Activated CD8-positive, alpha-beta memory T cell treated with anti-CD3 and anti-CD28 coated beads, Interleukin-2, amount 50 U/mL, for 4 hours (primary cell): Measurements from ENCODE around the gene FGF10.

Source experiments
- DNase-seq: peaks from one replicate; pipeline ENCODE4 v3.0.0-alpha.2; 2020

FGF10 gene

DNA sequence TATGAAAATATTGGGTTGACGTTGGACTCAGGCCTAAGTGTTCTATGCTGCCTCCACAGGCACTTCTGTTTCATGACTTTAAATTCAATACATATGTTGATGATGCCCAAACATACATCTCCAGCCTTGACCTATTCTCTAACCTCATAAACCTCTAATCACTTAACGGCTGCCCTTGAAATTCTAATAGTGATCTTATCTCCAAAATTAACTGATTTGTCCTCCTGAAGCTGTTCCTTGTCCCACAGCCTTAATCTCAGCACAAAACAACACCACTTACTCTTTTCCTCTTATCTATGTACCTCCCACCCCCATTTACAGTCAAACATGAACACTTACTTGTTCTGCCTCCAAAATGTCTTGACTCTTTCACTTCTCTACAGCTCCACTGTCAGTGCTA lies 43.3 kb downstream of the FGF10 start:
- DNase-seq, result no peak

DNA sequence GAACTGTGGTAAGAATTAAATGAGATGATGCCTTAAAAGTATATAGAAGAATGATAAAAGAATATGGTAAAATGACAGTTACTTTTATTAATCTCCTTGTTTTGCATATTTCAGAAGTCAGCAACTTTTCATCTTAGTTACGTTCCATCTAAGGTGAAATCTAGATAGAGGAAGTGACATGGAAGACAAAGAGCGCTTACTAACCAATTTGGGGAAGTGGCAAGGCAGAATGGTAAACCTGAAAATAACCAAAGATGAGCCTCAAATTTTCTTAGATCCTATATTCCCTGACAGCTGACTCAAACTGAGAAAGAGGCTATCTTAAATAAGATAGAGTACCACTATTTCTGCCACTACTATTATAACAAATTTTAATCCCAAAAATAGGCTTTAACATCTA lies 52.5 kb downstream of the FGF10 start:
- no peak for DNase-seq

DNA sequence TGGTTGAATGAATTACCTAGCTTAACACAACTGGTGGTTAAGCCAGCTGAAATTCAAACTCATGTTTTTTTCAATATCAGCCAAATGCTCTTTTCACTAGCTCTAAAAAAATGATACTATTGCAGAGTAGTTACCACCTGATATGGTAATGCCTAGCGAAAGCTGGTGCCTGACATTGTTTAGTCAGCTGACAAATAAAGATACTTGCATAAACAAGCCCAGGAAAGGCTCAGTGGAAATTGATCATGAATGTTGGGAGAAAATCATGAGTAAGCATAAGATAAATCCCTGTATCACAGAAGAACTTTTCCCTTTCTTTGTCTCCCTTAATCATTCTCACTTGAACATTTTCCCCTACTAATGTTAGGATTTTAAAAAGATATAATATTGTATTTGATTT lies 54.6 kb downstream of the FGF10 start:
- DNase-seq, result no peak

DNA sequence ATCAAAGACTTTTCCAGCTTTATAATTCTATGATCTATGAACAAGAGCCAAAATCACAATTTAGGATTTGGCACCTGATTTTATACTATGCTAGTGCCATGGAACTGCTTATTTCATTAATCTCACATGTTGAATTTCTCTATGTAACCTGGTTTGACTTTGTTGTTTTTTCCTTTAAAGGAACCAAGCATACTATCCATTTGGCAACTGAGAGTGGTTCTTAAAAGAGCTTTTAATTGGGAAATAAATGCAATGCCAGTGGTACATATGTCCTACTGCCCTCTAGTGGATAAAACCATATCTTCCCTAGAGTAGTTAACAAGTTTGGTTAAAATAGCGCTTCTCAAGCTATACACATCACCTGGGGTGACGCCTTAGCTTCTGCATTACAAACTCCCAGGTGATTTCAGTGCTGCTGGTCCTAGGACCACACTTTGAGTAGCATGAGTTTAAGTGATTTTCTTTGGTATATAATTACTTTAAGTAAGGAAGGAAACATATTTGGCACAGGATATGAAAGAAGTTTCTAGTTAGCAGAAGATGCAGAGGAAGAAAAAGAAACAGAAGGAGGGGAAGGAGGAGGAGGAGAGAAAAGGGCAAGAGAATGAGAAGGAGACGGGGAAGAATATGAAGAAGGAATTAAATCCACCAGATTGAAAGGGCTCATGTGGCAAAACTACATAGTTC lies 56.8 kb downstream of the FGF10 start:
- no peak for DNase-seq

DNA sequence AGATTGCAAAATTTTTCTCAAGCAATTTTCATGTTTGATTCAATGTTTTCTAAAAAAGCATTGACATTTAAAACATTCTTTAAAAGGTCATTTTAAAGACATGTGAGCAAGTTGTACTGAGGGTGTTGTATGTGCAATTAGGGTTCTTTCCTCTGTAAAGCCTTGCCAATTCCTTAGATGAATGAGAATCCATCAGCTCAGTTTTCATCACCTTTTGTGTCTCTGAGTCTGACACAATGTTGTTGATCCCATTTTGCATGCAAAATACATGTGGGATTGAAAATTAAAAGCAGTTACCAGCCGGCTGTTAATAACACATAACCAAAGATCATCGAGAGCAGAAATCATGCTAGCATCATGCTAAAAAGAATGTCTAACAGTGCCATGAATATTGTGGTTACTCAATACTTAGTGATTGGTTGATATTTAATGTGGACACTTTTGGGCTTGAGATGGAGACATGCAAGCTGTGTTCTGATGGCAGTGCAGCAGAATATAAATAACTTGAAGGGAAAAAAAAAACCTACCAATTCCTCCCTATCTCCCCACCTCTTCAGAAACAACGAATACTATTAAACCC lies 57.7 kb downstream of the FGF10 start:
- no peak for DNase-seq

DNA sequence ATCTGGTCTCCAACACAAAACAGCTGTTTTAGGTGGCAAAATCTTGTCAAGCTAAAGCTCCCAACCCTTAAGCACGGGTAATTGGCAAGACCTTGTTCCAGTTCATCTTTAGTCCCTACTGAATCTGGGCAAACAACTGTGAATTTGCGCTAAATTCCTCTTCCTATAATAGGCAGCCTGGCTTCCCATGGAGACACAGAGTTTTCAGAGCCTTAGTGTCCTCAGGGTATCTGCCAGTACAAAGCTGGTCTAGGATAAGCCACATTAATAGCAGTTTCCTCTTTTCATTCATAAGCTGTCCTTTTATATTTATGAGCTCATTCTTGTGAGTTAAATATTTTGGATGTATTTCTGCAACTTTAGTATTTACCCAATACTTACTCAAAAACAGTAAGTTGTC lies 59.5 kb downstream of the FGF10 start:
- DNase-seq, result no peak

DNA sequence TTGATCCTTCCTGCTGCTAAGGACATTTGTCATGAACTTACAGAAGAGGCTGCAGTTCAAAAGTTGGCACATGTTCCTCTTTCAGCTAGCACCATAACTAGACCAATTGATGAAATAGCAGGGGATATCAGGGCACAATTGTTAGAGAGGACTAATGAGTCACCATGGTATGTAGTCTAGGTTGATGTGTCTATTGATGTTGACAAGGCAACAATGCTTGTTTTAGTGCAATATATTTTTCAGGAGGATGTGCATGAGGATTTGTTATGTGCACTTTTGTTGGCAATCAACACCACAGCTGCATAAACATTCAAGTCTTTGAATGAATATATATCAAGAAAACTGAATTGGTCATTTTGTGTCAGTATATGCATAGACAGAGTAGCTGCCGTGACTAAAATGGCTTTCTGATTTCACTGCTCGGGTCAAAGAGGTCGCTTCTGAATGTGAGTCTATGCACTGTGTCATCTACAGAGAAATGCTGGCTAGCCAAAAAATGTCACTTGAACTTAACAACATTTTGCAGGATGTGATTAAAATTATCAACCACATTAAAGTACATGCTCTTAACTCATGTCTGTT lies 68.0 kb downstream of the FGF10 start:
- no peak for DNase-seq

DNA sequence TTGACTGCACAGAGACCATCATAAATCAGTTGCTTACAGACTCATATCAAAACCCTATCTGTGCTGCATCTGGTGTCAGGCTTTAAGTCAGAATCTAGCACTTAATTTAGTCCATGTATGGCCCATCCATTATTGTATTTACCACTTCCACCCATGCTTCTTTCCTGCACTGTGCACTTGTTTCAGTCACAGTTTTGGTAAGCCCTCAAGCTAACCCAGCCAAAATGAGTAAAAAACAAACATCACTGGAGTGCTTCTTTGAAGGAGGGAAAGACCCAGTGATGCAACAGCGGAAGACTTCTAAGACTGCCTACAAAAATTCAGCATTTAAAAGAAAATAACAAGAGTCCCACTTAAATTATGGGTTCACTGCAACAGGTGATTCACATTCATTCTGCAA lies 69.0 kb downstream of the FGF10 start:
- DNase-seq, result no peak

DNA sequence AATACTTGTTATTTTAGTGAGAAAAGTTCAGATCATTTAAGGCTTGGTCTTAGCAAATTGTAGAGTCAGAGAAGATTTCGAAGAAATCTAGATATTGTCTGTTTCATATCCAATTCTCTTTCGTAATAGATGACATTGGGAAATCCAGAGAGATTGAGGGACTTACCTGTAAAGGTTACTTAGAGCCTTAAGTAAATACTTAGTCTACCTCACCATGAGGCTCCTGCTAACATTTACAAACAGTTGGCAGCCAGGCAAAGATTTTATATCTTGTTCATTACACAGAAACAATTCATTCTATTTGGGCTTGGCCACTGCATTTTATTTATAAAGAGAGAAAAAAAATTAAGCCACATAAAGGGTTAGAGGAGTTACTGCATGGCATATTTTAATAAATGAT lies 70.3 kb downstream of the FGF10 start:
- no peak for DNase-seq

DNA sequence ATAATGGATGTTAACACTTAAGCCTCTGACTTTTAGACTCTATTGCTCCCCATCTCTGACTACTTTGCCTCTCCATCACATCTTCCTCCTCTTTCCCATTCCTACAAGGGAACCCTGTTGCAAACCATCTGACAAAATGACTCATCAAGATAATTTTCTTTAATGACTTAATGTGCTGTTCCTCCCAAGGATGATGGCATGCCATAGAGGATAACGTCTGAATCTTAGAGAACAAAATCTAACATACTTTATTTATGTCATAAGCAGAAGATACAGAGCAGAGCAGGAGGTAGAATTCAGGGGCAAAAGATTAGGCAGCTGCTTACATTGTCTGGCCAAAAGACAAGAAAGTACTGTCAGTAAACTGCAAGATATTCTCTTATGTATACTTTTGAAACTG lies 76.8 kb downstream of the FGF10 start:
- no peak for DNase-seq

DNA sequence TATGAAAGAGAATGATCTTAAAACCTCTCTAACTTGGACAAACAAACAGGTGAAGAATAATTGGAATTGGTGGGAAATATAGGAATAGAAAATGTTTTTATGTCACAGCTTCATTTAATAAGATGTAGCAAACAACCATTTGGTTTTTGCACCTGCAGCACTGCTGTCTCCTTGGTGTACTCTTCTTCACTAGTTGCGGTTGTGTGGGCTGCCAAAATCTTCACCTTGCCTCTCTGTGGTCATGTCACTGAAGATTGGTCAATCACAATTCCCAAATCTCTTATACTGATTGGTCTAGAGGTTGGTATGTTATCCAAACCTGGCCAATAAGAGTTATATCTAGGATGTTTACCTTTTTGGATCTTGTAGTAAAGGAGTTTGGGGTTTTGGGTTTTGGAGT lies 88.7 kb downstream of the FGF10 start:
- DNase-seq, result no peak

DNA sequence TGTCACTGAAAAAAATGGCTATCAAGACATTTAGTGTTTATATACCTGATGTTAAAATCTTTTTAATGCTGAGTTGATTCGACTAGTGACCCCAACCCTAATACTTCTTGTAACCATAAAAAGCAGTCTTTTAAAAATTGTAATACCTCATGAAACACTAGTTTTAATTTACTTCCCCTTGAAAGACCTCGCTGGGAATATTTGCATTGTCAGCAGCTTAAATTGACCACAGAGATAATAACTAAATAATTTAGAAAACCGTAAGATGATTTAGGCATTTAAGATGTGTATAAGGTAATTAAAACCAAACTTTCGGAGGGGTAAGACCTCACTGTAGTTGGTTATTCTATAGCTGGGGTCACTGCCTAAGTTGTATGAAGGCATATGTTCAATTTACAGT lies 89.8 kb downstream of the FGF10 start:
- DNase-seq, result no peak

DNA sequence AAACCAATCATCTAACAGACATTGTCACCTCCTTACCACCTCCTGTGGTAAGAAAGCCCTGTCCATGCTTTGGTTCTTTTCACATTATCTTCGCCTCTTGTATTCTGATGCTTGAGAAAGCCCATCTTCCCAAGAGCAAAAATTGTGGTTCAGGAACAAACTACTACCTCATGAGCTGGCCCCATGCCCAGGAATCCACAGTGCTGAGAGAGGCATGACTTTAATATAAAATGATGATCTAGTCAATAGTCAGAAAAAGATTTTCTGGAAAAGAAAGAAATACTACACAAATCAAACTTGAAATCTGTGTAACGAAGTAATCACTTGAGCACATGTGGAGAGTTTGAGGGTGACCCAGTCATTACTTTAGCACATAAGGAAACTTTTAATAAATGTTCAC lies 94.7 kb downstream of the FGF10 start:
- no peak for DNase-seq

DNA sequence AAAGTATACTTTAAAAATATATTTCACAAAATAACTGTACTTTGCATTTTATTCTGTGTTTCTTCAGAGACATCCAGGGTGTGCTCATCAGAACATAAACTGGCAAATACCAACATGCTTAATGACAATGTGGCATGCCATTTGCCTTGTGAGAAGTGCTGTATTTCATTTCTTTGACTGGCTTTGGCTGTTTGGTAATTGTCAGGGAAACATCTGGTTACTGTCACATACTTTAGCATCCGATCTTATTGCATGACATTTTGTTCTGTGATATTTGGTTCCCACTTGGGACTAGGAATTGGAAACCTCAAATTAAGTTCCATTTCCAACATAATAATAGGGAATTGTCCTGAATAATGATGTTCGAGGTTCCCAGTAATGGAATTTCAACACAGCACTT lies 96.5 kb downstream of the FGF10 start:
- no peak for DNase-seq

DNA sequence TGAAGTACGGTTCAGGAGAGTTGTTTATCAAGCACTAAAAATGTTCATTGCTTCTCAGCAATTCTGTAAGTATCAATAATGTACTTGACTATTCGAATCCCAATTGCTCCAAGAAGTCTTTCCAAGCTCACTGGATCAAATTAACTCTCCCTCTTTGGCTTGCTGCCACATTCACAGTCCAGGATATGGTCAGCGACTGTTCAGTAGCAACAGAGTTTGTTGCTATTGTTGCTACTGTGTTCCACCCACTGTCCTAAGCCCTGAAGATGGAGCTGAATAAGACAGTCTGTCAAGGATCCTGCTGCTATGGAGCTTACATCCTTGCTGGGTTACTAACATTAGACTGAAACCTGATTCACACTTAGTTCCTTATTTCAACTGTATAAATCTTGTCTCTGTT lies 110.8 kb downstream of the FGF10 start:
- no peak for DNase-seq

DNA sequence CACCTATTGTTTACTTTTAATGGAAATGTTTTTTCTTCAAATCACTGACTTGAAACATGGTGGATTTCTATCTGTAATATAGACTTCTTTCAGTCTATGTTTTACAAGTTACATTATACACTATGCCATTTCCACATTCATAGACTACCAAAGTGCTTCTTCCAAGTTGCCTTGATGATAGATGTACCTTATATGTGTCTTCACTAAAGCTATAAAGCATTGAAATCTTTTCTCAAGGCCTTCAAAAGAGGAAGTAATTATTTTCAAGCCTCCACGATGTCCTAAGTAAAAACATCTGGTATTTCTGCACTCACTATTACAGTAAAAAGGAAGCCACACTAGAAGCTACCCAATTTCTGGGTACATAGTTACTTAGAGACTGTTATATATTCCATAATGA lies 113.3 kb downstream of the FGF10 start:
- no peak for DNase-seq

DNA sequence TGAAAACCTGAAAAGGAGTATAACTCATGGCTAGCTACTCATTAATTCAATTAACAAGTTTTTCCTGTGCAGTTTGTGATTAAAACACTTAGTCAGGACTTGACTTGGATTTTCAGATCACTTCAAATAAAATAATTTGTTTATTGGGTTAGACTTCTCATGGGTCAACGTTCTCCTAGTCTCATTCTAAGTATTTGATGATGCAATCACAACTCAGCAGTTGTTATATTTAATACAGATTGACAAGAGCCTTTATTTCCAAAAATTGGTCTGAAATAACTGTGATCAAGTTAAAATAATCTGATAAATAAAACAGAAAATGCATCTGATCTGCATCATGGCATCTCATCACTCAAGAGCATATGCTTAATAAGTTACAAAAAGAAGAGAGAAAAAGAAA lies 113.9 kb downstream of the FGF10 start:
- no peak for DNase-seq

DNA sequence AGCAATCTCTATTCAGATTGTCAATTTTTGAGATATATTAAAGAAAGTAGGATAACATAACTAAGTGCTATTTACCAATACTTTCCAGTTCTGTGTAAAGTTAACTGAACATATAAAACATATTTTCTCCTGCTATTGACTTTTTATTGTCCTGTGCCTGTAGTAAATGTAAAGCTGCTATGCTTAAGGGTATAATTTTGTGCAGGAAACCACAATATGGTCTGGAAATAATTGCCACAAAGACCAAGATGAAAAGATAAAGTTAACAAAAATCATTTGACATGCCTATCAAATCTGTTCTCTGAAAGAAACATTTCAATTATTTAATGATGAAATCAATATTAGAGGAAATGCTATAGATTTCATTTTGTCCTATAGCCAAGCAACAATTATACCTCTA lies 121.3 kb downstream of the FGF10 start:
- no peak for DNase-seq

DNA sequence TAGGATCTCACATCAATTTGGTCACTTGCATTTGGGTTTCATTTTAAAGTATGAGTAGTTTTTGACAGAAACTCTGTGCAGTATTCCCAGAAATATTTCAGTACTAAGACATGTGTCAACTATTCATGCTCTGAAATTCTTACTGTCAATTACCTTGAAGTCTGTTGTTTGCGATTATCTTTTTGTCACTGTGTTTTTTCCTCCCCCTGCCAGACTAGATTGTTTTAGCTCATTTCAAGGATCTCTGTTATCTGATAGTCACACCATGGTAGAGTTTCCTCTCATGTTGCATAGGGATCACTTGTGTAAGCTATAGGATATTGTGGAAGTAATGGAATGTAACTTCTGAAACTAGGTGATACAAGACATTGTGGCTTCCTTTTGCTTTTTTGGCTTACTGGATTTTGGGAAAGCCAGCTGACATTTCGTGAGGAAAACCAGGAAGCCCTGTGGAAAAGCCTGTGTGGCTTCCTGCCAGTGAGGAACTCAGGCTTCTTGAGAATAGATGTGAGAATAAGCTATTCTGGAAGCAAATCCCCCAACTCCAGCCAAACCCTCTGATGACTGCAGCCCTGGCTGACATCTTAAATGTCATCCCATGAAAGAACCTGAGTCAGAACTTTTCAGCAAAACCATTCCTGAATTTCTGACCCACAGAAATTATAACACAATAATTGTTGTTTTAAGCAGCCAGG lies 122.2 kb downstream of the FGF10 start:
- no peak for DNase-seq

DNA sequence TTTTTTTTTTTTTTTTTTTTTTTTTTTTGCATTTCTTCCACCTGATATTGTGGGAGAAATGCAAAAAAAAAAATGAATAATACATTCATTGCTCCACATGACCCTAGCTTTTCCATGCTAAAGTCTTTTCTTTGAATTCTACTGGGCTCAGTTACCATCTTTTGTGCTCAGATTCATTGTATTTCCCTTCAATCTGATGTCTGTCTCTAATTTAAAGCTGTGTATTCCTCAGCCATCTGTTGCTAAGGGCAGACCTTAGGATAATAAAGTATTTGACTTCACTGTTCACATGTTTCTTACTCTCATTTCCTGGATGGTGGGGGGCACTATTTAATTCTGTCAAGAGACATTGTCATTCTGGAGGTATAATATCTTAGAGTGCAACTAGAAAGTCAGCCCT lies 123.5 kb downstream of the FGF10 start:
- no peak for DNase-seq

DNA sequence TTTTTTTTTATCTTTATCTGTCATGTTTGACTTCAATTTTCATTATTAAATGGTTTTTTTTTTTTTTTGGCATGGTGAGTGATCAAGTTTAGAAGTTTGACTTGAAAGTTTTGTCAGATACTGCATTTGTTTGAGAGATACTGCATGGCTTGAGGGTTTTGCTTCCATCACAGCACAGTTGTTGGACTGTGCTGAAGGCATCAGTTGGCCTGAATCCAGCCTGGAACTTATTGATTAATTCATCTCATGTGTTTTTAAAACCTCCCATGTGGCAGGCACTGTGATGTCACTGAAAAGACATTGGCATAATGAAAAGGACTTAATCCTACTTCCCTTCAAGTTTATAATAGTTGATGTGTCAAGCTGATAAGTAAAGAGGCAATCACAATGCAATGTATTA lies 128.4 kb downstream of the FGF10 start:
- no peak for DNase-seq

DNA sequence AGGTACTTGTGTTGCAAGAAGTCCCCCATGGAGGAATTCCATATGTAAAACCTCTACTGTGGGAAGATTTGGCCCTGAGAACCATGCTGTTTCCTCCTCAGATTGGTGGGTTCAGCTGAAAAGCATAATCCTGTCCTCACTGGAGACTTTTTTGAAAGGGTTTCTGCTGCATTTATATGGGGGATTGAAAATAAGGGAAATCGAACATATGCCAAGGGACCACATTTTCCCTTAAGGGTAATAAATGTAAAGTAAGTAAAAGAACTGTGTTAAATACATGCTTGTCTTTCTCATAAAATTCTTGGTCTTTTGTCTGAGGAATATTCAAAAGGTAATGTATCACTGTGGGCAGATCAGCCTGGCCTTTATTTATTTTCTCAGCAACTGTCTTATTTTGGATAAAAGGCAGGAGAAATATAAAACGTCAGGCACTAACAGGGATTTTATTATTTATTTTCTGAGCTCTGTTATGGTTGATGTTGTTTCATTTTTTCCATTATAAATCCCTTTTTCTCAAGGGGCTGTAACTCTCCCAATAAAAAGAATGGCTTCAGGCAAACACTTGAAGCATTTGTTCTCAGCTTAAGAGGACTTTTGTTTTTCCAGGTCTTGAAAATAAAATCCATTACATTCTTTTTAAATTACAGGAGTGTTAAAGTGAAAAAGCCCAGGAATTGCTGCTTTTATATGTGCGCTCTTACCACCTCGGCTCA lies 131.4 kb downstream of the FGF10 start:
- no peak for DNase-seq

DNA sequence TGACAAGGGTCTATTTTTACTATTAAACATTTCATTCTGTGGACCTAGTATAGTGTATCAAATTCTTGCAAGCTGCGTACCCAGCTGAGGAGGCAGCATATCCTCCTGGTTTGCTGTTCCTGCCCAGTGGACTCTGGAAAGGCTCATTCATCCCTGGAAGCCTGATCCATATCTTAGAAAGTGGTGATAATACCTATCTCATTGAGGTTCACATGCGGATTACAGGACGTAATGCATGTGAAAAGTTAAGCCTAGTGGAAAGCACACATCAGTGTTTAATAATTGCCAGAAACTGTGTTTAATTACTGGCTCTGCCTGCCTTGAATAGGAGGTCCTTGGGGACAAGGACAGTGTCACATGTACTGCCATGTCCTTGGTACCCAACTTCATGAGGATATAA lies 132.0 kb downstream of the FGF10 start:
- no peak for DNase-seq
